H1 (cell line): Measurements from ENCODE around the gene PLCH2. TPM values are rescaled to one million over a fixed set of nuclear protein-coding genes. Genes with fewer than 3 reads are reported as not detected.

ENCODE experiments used
- ASH2L ChIP-seq: fragments of 200-600, 300-600 bp; sonication (generic); IDR thresholded peaks from one replicate; pipeline ENCODE4 v1.7.1; 2017; ENCODE audit warnings: low read length
- CBX5 ChIP-seq: fragments of 300-800, 300-1000 bp; sonication (generic); IDR thresholded peaks from 2 replicates; pipeline ENCODE4 v1.7.1; 2016; ENCODE audit warnings: antibody characterized with exemption, low read length, low read depth
- EGR1 ChIP-seq: IDR thresholded peaks from 2 replicates; pipeline ENCODE4 v1.6.1; 2011; ENCODE audit warnings: low read depth, low read length, borderline replicate concordance
- SRF ChIP-seq: IDR thresholded peaks from 2 replicates; pipeline ENCODE4 v1.6.1; 2011; ENCODE audit warnings: mild to moderate bottlenecking, low read depth, low read length, moderate library complexity
- polyA plus RNA-seq, 7 experiments: library from polyadenylated mRNA; depleted of rRNA in 3 of 7; stranded (reverse) in 5 of 7; unstranded in 2 of 7; fragments of >200 nt in 5 of 7; fragments of 200-250 nt in 2 of 7; gene quantifications; 1 replicate in 5 of 7; 2 replicates in 1 of 7; 4 replicates in 1 of 7; pipeline versions ENCODE4 v1.2.1 to v1.2.3, GENCODE V29; 2011 to 2013; ENCODE audit warnings: missing spikeins in 2 of 7, mixed read lengths in 2 of 7
- total RNA-seq: library from RNA; stranded (reverse); fragmentation: NEBNext Ultra II Directional; extraction: Animal tissue kit (Norgen Biotek cat#: 25700); gene quantifications from 2 replicates; pipeline ENCODE4 v1.2.1, GENCODE V29; 2021

The PLCH2 gene
- total and polyA plus RNA-seq, 2 of the 8 experiments (the other 6 are each of a cell fraction or from before 2014, with no cell fraction given) = 0.14 to 0.19 TPM

DNA sequence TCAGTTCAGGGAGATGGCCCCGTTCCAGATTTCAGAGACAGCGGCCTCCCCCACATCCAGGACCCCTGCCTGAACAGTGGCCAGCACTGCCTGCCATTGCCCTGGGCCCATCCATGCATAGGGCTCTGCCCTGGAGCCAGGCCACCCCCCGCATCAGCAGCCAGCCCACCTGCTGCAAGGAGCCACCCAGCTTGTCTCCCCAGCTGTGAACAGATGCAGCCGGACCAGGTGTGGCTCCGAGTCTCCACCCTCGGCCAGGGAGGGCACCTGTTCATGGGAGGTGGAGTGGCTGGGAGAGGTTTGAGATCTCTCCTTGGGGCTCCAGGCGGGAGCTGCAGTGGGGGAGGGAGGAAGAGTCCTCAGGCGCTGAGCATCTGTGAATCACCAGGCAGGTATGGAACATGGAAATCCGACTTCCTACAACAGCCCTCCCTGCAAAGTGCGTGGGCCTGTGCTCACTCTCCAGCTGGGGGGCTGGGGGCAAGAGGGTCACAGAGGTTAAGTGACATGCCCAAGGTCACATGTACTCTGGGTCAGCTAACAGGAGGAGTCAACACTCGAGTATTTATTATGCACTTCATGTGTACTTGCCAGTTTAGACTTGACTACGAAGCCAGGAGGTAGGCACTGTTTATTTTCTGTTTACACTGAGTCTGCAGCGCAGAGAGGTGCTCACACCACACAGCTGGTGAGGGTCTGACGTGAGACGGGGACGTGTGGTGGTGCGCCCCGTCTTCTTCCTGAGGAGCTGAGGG is 58.8 kb downstream of the PLCH2 start (continued):
- no peak for TF ChIP-seq ASH2L
- TF ChIP-seq SRF = no peak
- no peak for TF ChIP-seq EGR1
- no peak for TF ChIP-seq CBX5
- TF ChIP-seq, all 59 proteins: peak for 0
